ENCODE measurements around the gene ZNF682.

- TF ChIP-seq CTCF (IDR thresholded peaks at IDR 0.05): no peak
- TF ChIP-seq POLR2AphosphoS5 (IDR thresholded peaks at IDR 0.05): no peak
- TF ChIP-seq EP300 (IDR thresholded peaks at IDR 0.05): no peak
- TF ChIP-seq POLR2A (IDR thresholded peaks at IDR 0.05): no peak
Measured at GRCh38 chr19:20066861-20067260, 27.6 kb upstream of the ZNF682 start.
